ENCODE data around the gene PCSK9.

Gene PCSK9

DNA sequence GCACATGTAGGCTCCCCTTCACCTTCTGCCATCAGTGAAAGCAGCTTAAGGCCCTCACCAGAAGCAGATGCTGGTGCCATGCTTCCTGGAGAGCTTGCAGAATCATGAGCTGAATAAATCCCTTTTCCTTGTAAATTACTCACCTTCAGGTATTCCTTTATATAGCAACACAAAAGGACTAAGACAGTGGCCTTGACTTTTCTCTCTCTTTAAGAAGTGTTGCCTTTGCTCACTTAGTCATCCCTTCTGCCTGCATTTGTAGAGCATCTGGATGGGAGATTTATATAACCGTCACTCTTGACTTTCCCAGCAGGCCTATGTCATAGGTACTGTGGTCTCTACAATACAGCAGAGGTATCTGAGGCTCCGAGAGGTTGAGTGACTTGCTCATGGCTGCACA, 3.7 kb downstream of the PCSK9 start:
- Histone ChIP-seq H3K27me3 (ENCODE audit: control insufficient read depth, insufficient read depth, low read length, poor library complexity, severe bottlenecking) (peaks cover 38% of the 10 kb centered on the region), H3K4me1 (ENCODE audit: control insufficient read depth, insufficient read depth, low read length) (no peaks in the 10 kb centered on the region), H3K36me3 (ENCODE audit: control insufficient read depth, insufficient read depth, low read length) (no peaks in the 10 kb centered on the region), H3K9me3 (ENCODE audit: control insufficient read depth, low read length) (no peaks in the 10 kb centered on the region), H3K27ac (ENCODE audit: insufficient read depth, low read depth, low read length, poor library complexity, severe bottlenecking) (no peak overlapping the region), H3K4me3 (ENCODE audit: insufficient read depth, low read depth, low read length) (no peak overlapping the region)
- WGBS, 2 experiments: 92 to 98% methylated on average over 2 of the region's 2 CpGs

GRCh38 chr1:55043726-55044125, 4.4 kb downstream of the PCSK9 start:
- no peaks in the 10 kb centered on the region for H3K9me3 ChIP-seq (ENCODE audit: control insufficient read depth, low read length)
- H3K27ac ChIP-seq (ENCODE audit: insufficient read depth, low read depth, low read length, poor library complexity, severe bottlenecking): no peak overlapping the region
- 92 to 95% methylated on average over 9 of the region's 9 CpGs for WGBS, 2 experiments
- no peak overlapping the region for H3K4me3 ChIP-seq (ENCODE audit: insufficient read depth, low read depth, low read length)
- peaks cover 30% of the 10 kb centered on the region for H3K27me3 ChIP-seq (ENCODE audit: control insufficient read depth, insufficient read depth, low read length, poor library complexity, severe bottlenecking)
- H3K4me1 ChIP-seq (ENCODE audit: control insufficient read depth, insufficient read depth, low read length): no peaks in the 10 kb centered on the region
- no peaks in the 10 kb centered on the region for H3K36me3 ChIP-seq (ENCODE audit: control insufficient read depth, insufficient read depth, low read length)

DNA sequence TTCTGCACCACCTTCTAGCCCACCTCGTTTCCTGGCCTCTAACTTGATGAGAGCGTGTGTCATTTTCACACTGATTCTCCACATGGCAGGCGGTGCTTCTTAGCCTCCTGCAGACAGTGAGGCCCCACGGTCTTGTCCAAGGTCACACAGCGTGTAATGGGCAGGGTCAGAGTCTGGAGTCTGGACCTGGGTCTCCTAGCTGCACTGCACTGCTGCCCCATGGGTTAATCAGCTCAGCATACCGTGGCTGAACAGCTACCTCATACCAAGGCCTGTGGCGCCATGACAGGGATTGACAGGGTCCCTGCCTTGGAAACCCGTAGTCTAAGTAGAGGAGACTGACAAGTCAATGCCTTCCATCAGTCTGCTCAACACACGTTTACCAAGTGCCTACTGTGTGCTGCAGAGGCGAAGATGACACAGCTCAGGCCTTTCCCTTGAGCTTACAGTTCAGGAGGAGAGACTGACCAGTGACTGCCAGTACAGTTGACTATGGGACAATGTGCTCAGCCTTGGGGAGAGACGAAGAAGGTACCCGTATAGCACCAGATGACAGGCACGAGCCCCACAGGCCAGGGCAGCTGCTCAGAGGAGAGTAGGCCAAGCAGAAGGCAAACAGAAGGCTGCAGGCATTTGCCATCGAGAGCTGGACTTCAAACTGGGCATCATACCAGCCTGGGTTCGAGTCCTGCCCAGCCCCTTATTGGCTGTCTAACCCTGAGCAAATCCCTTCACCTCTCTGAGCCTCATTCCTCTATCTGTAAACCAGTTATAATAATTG, 5.5 kb downstream of the PCSK9 start:
- no peak overlapping the region for H3K27ac ChIP-seq (ENCODE audit: insufficient read depth, low read depth, low read length, poor library complexity, severe bottlenecking)
- no peak overlapping the region for H3K4me3 ChIP-seq (ENCODE audit: insufficient read depth, low read depth, low read length)
- H3K36me3 ChIP-seq (ENCODE audit: control insufficient read depth, insufficient read depth, low read length): no peaks in the 10 kb centered on the region
- no peaks in the 10 kb centered on the region for H3K9me3 ChIP-seq (ENCODE audit: control insufficient read depth, low read length)
- peaks cover 20% of the 10 kb centered on the region for H3K27me3 ChIP-seq (ENCODE audit: control insufficient read depth, insufficient read depth, low read length, poor library complexity, severe bottlenecking)
- 94% methylated on average over 15 of the region's 15 CpGs for WGBS, 2 experiments
- peaks cover 7% of the 10 kb centered on the region for H3K4me1 ChIP-seq (ENCODE audit: control insufficient read depth, insufficient read depth, low read length)

- H3K9me3 ChIP-seq (ENCODE audit: control insufficient read depth, low read length): no peaks in the 10 kb centered on the region
- no peak overlapping the region for H3K27ac ChIP-seq (ENCODE audit: insufficient read depth, low read depth, low read length, poor library complexity, severe bottlenecking)
- no peak overlapping the region for H3K4me3 ChIP-seq (ENCODE audit: insufficient read depth, low read depth, low read length)
- H3K27me3 ChIP-seq (ENCODE audit: control insufficient read depth, insufficient read depth, low read length, poor library complexity, severe bottlenecking): peaks cover 13% of the 10 kb centered on the region
- WGBS, 2 experiments: 95 to 97% methylated on average over 10 of the region's 10 CpGs
- H3K4me1 ChIP-seq (ENCODE audit: control insufficient read depth, insufficient read depth, low read length): peaks cover 7% of the 10 kb centered on the region
- no peaks in the 10 kb centered on the region for H3K36me3 ChIP-seq (ENCODE audit: control insufficient read depth, insufficient read depth, low read length)
Measured at GRCh38 chr1:55045430-55045829, 6.1 kb downstream of the PCSK9 start.

- H3K4me1 ChIP-seq (ENCODE audit: control insufficient read depth, insufficient read depth, low read length): peaks cover 7% of the 10 kb centered on the region
- no peak overlapping the region for H3K4me3 ChIP-seq (ENCODE audit: insufficient read depth, low read depth, low read length)
- no peak overlapping the region for H3K27ac ChIP-seq (ENCODE audit: insufficient read depth, low read depth, low read length, poor library complexity, severe bottlenecking)
- no peaks in the 10 kb centered on the region for H3K27me3 ChIP-seq (ENCODE audit: control insufficient read depth, insufficient read depth, low read length, poor library complexity, severe bottlenecking)
- 79 to 82% methylated on average over 4 of the region's 4 CpGs for WGBS, 2 experiments
- H3K36me3 ChIP-seq (ENCODE audit: control insufficient read depth, insufficient read depth, low read length): no peaks in the 10 kb centered on the region
- no peaks in the 10 kb centered on the region for H3K9me3 ChIP-seq (ENCODE audit: control insufficient read depth, low read length)
Measured at GRCh38 chr1:55046871-55047270, 7.5 kb downstream of the PCSK9 start.

GRCh38 chr1:55047611-55048010, 8.3 kb downstream of the PCSK9 start:
- no peaks in the 10 kb centered on the region for H3K36me3 ChIP-seq (ENCODE audit: control insufficient read depth, insufficient read depth, low read length)
- WGBS, 2 experiments: 96% methylated on average over 3 of the region's 3 CpGs
- H3K27ac ChIP-seq (ENCODE audit: insufficient read depth, low read depth, low read length, poor library complexity, severe bottlenecking): no peak overlapping the region
- peaks cover 7% of the 10 kb centered on the region for H3K4me1 ChIP-seq (ENCODE audit: control insufficient read depth, insufficient read depth, low read length)
- H3K4me3 ChIP-seq (ENCODE audit: insufficient read depth, low read depth, low read length): no peak overlapping the region
- no peaks in the 10 kb centered on the region for H3K9me3 ChIP-seq (ENCODE audit: control insufficient read depth, low read length)
- H3K27me3 ChIP-seq (ENCODE audit: control insufficient read depth, insufficient read depth, low read length, poor library complexity, severe bottlenecking): no peaks in the 10 kb centered on the region

GRCh38 chr1:55048453-55049270, 9.3 kb downstream of the PCSK9 start:
- Histone ChIP-seq H3K4me3 (ENCODE audit: insufficient read depth, low read depth, low read length) (no peak overlapping the region), H3K4me1 (ENCODE audit: control insufficient read depth, insufficient read depth, low read length) (peaks cover 7% of the 10 kb centered on the region), H3K27ac (ENCODE audit: insufficient read depth, low read depth, low read length, poor library complexity, severe bottlenecking) (no peak overlapping the region), H3K9me3 (ENCODE audit: control insufficient read depth, low read length) (no peaks in the 10 kb centered on the region), H3K36me3 (ENCODE audit: control insufficient read depth, insufficient read depth, low read length) (no peaks in the 10 kb centered on the region), H3K27me3 (ENCODE audit: control insufficient read depth, insufficient read depth, low read length, poor library complexity, severe bottlenecking) (no peaks in the 10 kb centered on the region)
- WGBS, 2 experiments: 84 to 87% methylated on average over 9 to 11 of the region's 11 CpGs

DNA sequence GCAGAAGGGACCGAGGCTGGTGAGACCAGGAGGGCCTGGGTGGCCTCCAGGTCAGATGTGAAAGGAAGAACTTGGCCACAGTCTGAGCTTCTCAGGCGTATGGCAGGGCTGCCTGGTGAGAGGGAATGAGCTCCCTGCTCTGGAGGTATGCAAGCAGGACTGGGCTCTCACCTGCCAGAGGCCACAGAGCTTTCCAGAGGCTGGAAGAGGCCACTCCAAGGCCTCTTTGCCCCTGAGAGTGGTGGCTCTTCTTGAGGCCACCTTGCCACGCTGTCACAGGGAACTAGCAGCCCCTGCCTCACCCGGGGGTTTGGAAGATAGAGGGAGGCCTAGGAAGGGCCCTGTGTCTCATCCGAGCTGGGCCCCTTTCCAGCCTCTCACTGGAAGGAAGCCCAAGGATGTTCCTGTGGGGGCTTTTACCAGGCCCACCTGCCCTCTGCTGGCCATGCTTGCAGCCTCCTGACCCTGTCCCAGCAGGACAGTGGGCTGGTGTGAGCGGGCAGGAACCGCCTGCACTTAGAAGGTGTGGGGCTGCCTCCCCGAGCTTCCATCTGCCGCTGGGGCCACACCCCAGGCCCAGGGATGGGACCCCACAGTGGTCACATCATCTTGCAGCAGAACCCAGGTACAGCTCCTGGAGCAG, 10.0 kb downstream of the PCSK9 start:
- Histone ChIP-seq H3K9me3 (ENCODE audit: control insufficient read depth, low read length) (no peaks in the 10 kb centered on the region), H3K27me3 (ENCODE audit: control insufficient read depth, insufficient read depth, low read length, poor library complexity, severe bottlenecking) (no peaks in the 10 kb centered on the region), H3K36me3 (ENCODE audit: control insufficient read depth, insufficient read depth, low read length) (no peaks in the 10 kb centered on the region), H3K4me1 (ENCODE audit: control insufficient read depth, insufficient read depth, low read length) (peaks cover 7% of the 10 kb centered on the region), H3K27ac (ENCODE audit: insufficient read depth, low read depth, low read length, poor library complexity, severe bottlenecking) (no peak overlapping the region), H3K4me3 (ENCODE audit: insufficient read depth, low read depth, low read length) (no peak overlapping the region)
- 90 to 92% methylated on average over 9 of the region's 9 CpGs for whole genome bisulfite sequencing, 2 experiments

DNA sequence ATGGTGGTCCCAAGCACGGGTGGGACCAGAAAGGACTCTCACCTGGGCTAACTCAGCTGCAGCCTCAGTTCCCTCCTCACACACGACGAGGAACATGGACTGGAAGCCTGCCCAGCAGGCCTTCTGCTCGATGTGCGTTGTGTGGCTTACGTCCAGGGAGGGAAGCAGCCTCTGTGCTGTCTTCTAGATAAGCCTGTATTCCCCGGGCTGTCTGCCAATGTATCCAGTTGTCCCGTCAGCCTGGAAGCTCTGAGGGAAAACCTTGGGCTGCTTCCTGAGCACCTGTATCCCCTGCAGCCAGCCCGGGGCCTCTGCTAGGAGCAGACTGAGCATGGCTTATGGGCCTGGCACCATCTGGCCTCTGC, 10.5 kb downstream of the PCSK9 start:
- H3K27me3 ChIP-seq (ENCODE audit: control insufficient read depth, insufficient read depth, low read length, poor library complexity, severe bottlenecking): no peaks in the 10 kb centered on the region
- H3K9me3 ChIP-seq (ENCODE audit: control insufficient read depth, low read length): no peaks in the 10 kb centered on the region
- peaks cover 7% of the 10 kb centered on the region for H3K4me1 ChIP-seq (ENCODE audit: control insufficient read depth, insufficient read depth, low read length)
- H3K36me3 ChIP-seq (ENCODE audit: control insufficient read depth, insufficient read depth, low read length): no peaks in the 10 kb centered on the region
- no peak overlapping the region for H3K27ac ChIP-seq (ENCODE audit: insufficient read depth, low read depth, low read length, poor library complexity, severe bottlenecking)
- no peak overlapping the region for H3K4me3 ChIP-seq (ENCODE audit: insufficient read depth, low read depth, low read length)
- 92 to 94% methylated on average over 8 to 9 of the region's 9 CpGs for WGBS, 2 experiments

DNA sequence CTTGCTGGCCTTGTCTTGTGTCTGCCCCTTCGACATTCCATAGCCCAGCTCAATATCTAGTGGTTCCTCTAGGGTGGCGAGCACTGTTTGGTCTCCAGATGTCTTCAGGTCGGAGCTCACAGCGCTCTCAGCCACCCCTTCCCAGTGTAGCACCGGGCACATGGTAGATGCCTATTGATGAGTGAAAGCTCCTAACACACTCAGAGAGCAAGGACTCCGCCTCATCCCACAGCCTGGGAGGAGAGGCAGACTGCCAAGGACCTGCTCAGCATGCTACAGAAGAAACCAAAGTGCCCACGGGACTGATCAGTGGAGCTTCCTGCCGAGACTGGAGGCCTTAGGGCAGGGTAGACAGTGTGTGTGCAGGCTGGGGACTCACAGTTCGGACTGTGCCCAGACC, 10.9 kb downstream of the PCSK9 start:
- H3K4me3 ChIP-seq (ENCODE audit: insufficient read depth, low read depth, low read length): no peak overlapping the region
- H3K4me1 ChIP-seq (ENCODE audit: control insufficient read depth, insufficient read depth, low read length): peaks cover 7% of the 10 kb centered on the region
- H3K27ac ChIP-seq (ENCODE audit: insufficient read depth, low read depth, low read length, poor library complexity, severe bottlenecking): no peak overlapping the region
- H3K9me3 ChIP-seq (ENCODE audit: control insufficient read depth, low read length): no peaks in the 10 kb centered on the region
- H3K36me3 ChIP-seq (ENCODE audit: control insufficient read depth, insufficient read depth, low read length): no peaks in the 10 kb centered on the region
- 91% methylated on average over 9 of the region's 9 CpGs for WGBS, 2 experiments
- H3K27me3 ChIP-seq (ENCODE audit: control insufficient read depth, insufficient read depth, low read length, poor library complexity, severe bottlenecking): no peaks in the 10 kb centered on the region
